Neural crest cell (in vitro differentiated cells): ENCODE data around the gene FIBCD1. TPM values are rescaled to one million over a fixed set of nuclear protein-coding genes. Genes with fewer than 3 reads are reported as not detected.
"Not testable (repeated sequence)": the region's sequence is repeated elsewhere in the genome, so short reads cannot be mapped to it uniquely, and the experiment has no call there.

Experiments used
- DNase-seq: peaks from one replicate; pipeline ENCODE4 v3.0.0; 2021; ENCODE audit warnings: low read depth, mixed read lengths, low spot score
- H3K27ac Mint-ChIP-seq: one replicate; pipeline ENCODE4 v1.8.0; 2021; ENCODE audit warnings: mild to moderate bottlenecking, mixed read lengths; ENCODE audit not compliant: unreplicated experiment
- H3K27me3 Mint-ChIP-seq: 2 replicates; pipeline ENCODE4 v1.8.0; 2021; ENCODE audit warnings: low read depth, mild to moderate bottlenecking, mixed read lengths
- H3K36me3 Mint-ChIP-seq: 2 replicates; pipeline ENCODE4 v1.8.0; 2021; ENCODE audit warnings: low read depth, mild to moderate bottlenecking, mixed read lengths
- H3K4me1 Mint-ChIP-seq: 2 replicates; pipeline ENCODE4 v1.8.0; 2021; ENCODE audit warnings: mixed read lengths
- H3K4me3 Mint-ChIP-seq: one replicate; pipeline ENCODE4 v1.8.0; 2021; ENCODE audit warnings: mild to moderate bottlenecking, mixed read lengths
- H3K9me3 Mint-ChIP-seq: 2 replicates; pipeline ENCODE4 v1.8.0; 2021; ENCODE audit warnings: mixed read lengths
- CTCF ChIP-seq: fragments of 200-600 bp; sonication (generic); conservative IDR thresholded peaks from 2 replicates; pipeline ENCODE4 v1.5.0; 2021; ENCODE audit warnings: antibody characterized with exemption, mild to moderate bottlenecking
- total RNA-seq: library from RNA; stranded (reverse); gene quantifications from 2 replicates; pipeline ENCODE4 v1.2.1, GENCODE V29; 2021

The FIBCD1 gene
- total RNA-seq, 1 donor from 2014 or later: 0.23 TPM

GRCh38 chr9:130911254-130912049 lies 27.6 kb downstream of the FIBCD1 start:
- Mint-ChIP-seq H3K4me1 (peaks cover 17% of the 10 kb centered on the region), H3K27me3 (peaks cover 6% of the 10 kb centered on the region), H3K4me3 (no peak overlapping the region), H3K9me3 (no peaks in the 10 kb centered on the region), H3K27ac (no peak overlapping the region), H3K36me3 (no peaks in the 10 kb centered on the region)
- DNase-seq: no peak
- no peak for TF ChIP-seq CTCF

GRCh38 chr9:130910670-130911069 lies 28.4 kb downstream of the FIBCD1 start:
- not testable (repeated sequence) for H3K27ac Mint-ChIP-seq, H3K36me3 Mint-ChIP-seq, H3K9me3 Mint-ChIP-seq, H3K4me3 Mint-ChIP-seq, DNase-seq, H3K27me3 Mint-ChIP-seq
- H3K4me1 Mint-ChIP-seq: peaks cover 17% of the 10 kb centered on the region

- not testable (repeated sequence) for H3K9me3 Mint-ChIP-seq, H3K27ac Mint-ChIP-seq, H3K4me3 Mint-ChIP-seq, H3K27me3 Mint-ChIP-seq, H3K36me3 Mint-ChIP-seq, DNase-seq
- H3K4me1 Mint-ChIP-seq: peaks cover 17% of the 10 kb centered on the region
Observed at GRCh38 chr9:130910041-130910440, 29.0 kb downstream of the FIBCD1 start.

- Mint-ChIP-seq H3K36me3 (no peaks in the 10 kb centered on the region), H3K4me3 (no peak overlapping the region), H3K27ac (no peak overlapping the region), H3K27me3 (peaks cover 3% of the 10 kb centered on the region), H3K4me1 (peaks cover 17% of the 10 kb centered on the region), H3K9me3 (no peaks in the 10 kb centered on the region)
- no peak for TF ChIP-seq CTCF
- no peak for DNase-seq
Observed at GRCh38 chr9:130908878-130909355, 30.1 kb downstream of the FIBCD1 start.

GRCh38 chr9:130908146-130908877 lies 30.7 kb downstream of the FIBCD1 start:
- Mint-ChIP-seq H3K27ac (no peak overlapping the region), H3K4me3 (peak overlapping the region; percentile 19), H3K27me3 (peaks cover 3% of the 10 kb centered on the region), H3K9me3 (no peaks in the 10 kb centered on the region), H3K36me3 (no peaks in the 10 kb centered on the region), H3K4me1 (peaks cover 16% of the 10 kb centered on the region)
- no peak for DNase-seq
- TF ChIP-seq CTCF: no peak

- no peaks in the 10 kb centered on the region for H3K36me3 Mint-ChIP-seq
- H3K4me3 Mint-ChIP-seq: no peak overlapping the region
- no peak for TF ChIP-seq CTCF
- H3K27me3 Mint-ChIP-seq: peaks cover 3% of the 10 kb centered on the region
- H3K4me1 Mint-ChIP-seq: peaks cover 13% of the 10 kb centered on the region
- peak overlapping the region; percentile 9 for H3K27ac Mint-ChIP-seq
- DNase-seq: no peak
- H3K9me3 Mint-ChIP-seq: no peaks in the 10 kb centered on the region
Observed at GRCh38 chr9:130906735-130907416, 32.2 kb downstream of the FIBCD1 start.
